ENCODE results near the gene ARL14EP. TPM values are rescaled to one million over a fixed set of nuclear protein-coding genes. Genes with fewer than 3 reads are reported as not detected.
A peak's percentile ranks its signal among the peaks of the same experiment; 100 is the strongest.

ARL14EP gene
- total RNA-seq, 4 donors from 2014 or later = 8.3 to 19.1 (median 13.3) TPM

DNA sequence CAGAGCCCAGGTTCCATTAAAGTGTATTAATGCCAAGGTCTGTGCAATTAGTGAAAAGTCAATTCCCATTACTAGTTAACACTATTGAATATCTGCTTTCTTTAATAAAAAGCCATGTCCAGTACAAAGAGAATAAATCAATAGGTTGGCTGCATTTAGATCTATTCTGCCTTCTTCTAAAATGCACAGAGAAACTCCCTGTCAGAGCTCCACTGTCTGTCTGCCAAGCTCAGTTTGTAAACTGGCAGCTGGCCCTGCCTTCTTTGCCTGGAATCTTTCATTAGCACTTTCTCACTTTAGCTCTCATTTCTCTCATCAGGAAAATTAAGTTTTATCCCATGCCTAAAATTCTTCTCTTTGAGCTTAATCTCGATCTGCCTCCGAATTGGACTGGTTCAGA is 35.6 kb downstream of the ARL14EP start:
- Histone ChIP-seq H3K4me3 (no peak overlapping the region), H3K4me1 (peaks cover 0 to 32% (median 0%) of the 10 kb centered on the region in 3 donors), H3K36me3 (no peaks in the 10 kb centered on the region), H3K27ac (no peak overlapping the region), H3K9me3 (peaks cover 0 to 4% (median 0%) of the 10 kb centered on the region in 3 donors), H3K27me3 (no peaks in the 10 kb centered on the region)
- intact Hi-C loops (cut with DNase I) = no loop called here
- DNase-seq = no peak
- TF ChIP-seq, protein P1, sequence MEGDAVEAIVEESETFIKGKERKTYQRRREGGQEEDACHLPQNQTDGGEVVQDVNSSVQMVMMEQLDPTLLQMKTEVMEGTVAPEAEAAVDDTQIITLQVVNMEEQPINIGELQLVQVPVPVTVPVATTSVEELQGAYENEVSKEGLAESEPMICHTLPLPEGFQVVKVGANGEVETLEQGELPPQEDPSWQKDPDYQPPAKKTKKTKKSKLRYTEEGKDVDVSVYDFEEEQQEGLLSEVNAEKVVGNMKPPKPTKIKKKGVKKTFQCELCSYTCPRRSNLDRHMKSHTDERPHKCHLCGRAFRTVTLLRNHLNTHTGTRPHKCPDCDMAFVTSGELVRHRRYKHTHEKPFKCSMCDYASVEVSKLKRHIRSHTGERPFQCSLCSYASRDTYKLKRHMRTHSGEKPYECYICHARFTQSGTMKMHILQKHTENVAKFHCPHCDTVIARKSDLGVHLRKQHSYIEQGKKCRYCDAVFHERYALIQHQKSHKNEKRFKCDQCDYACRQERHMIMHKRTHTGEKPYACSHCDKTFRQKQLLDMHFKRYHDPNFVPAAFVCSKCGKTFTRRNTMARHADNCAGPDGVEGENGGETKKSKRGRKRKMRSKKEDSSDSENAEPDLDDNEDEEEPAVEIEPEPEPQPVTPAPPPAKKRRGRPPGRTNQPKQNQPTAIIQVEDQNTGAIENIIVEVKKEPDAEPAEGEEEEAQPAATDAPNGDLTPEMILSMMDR (IDR thresholded peaks at IDR 0.05) = no peak
- no peak for TF ChIP-seq POLR2A (IDR thresholded peaks at IDR 0.05)
- 48 to 52% methylated on average over 2 of the region's 2 CpGs for WGBS, 2 donors

DNA sequence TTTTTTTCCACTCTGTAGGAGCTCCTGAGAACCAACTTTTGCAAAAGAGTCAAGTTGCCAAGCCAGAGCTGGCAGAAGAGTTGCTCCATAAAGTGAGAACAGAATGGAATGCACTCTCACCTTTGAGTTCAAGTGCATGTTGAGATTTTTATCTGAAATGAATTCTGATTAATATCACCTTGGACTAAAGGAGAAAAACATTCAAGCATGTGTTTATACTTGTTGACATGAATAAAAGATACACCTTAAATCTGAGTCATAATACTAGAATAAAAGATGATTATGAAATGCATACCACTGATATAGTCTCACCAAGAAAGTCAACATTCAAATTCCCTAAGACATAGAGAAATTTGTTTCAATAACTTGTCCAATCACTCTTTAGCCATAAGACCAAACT is 37.8 kb downstream of the ARL14EP start:
- peaks cover 0 to 32% (median 0%) of the 10 kb centered on the region in 3 donors for H3K4me1 ChIP-seq
- H3K27me3 ChIP-seq = no peaks in the 10 kb centered on the region
- no peak for DNase-seq
- H3K27ac ChIP-seq = peak overlapping the region in 2 of 4 donors; percentile 13 to 56
- no peaks in the 10 kb centered on the region for H3K36me3 ChIP-seq
- no peaks in the 10 kb centered on the region for H3K9me3 ChIP-seq
- no peak for TF ChIP-seq POLR2A (IDR thresholded peaks at IDR 0.05)
- TF ChIP-seq, protein P1 (IDR thresholded peaks at IDR 0.05) = no peak
- intact Hi-C loops (cut with DNase I) = no loop called here
- no peak overlapping the region for H3K4me3 ChIP-seq

DNA sequence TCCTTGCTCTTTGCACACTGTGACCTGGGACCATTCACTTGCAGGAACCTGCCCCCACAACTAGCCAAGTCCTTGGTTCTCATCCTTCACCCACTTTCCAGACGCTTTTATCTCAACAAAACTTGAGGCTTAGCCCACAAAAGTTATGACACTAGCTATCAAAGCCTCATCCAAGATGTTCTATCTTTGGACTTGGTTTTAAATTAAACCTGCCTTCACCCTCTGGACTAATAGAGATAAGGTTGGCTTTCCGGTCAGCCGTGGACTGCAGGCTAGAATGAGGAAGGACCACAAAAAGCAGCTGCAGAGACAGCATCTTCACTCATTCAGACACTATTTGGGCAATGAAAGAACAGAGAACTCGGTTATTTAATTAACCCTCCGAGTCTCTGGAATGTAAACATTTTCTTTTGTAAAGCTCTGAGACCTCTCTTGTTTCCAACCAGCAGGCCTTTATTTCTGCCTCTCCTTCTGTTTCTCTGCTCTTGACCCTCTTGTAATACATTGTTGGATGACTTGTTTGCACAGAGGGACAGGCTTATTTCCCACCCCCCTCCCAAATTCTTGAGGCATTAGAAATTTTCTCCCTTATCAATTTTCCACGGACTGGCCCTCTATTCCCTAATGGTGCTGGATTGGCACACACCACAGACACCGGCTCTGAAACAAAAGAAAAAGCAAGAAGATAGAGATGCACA is 41.4 kb downstream of the ARL14EP start:
- no peak overlapping the region for H3K4me3 ChIP-seq
- TF ChIP-seq, protein P1 (IDR thresholded peaks at IDR 0.05) = no peak
- no peak for TF ChIP-seq POLR2A (IDR thresholded peaks at IDR 0.05)
- intact Hi-C loops (cut with DNase I) = no loop called here
- H3K4me1 ChIP-seq = peaks cover 0 to 18% (median 0%) of the 10 kb centered on the region in 3 donors
- no peaks in the 10 kb centered on the region for H3K9me3 ChIP-seq
- DNase-seq = no peak
- no peaks in the 10 kb centered on the region for H3K36me3 ChIP-seq
- H3K27me3 ChIP-seq = no peaks in the 10 kb centered on the region
- no peak overlapping the region for H3K27ac ChIP-seq
- 57 to 62% methylated on average over 6 to 7 of the region's 7 CpGs for whole genome bisulfite sequencing, 2 donors

DNA sequence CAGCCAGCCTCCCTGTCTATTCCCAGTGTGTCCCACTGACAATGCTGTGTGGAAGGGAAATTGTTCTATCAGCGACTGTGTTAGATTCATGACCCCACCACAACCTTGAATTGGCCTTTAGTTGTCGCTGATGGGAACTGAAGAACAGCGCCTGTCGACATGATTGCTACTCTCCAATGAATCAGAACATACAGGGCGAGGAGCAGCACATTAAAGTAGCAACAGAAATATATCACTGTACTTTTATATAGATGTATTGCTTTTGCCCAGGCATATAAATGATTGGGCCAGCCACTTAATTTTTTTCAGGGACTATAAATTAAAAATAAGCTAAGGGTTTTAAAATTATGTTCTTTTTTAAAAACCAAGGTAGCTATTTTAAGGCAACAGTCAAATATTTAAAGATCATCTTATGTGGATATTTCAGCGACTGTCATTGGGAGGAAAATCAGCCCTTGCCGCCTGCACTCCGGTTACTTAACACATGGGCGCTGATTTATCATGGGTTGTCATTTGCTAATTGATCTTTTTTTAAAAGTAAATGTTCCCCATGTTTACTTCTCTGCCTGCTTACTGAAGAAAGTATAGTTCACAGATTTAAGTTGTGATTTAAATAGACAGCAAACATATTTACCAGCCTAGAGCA is 42.1 kb downstream of the ARL14EP start:
- Histone ChIP-seq H3K27ac (no peak overlapping the region), H3K36me3 (no peaks in the 10 kb centered on the region), H3K4me1 (peaks cover 0 to 16% (median 0%) of the 10 kb centered on the region in 3 donors), H3K9me3 (no peaks in the 10 kb centered on the region), H3K4me3 (no peak overlapping the region), H3K27me3 (no peaks in the 10 kb centered on the region)
- intact Hi-C loops (cut with DNase I) = no loop called here
- TF ChIP-seq, protein P1 (IDR thresholded peaks at IDR 0.05) = no peak
- TF ChIP-seq POLR2A (IDR thresholded peaks at IDR 0.05) = no peak
- no peak for DNase-seq
- 85 to 90% methylated on average over 9 of the region's 9 CpGs for WGBS, 2 donors

DNA sequence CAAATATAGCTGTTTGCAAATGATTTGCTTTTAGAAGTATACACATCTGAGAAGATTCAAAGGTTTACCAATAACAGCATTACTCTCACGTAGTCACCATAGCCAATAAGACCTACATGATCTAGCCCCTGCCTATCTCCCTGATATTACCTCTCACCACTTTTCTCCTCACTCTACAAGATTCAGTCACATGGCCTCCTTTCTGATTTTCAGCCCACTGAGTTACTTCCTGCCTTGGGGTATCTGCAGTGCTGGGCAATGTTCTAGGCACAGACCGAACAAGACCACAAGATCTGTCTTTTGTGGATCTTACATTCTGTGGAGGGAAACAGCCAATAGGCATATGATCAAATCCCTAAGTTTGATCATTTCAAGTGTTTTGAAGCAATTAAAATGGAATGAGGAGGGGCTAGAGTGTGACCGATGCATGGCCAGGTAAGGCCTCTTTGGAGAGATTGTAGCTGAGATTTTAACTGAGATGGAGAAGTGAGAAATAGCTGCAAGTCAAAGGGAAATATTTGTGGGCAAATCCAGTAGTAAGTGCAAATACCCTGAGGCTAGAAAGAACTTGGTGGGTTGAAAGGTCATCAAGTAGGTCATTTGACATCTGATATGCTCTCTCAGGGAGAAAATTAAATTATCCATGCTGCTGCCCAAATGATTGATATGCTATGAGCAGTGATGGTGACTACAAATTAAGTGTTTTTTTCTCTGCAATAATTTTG is 43.1 kb downstream of the ARL14EP start:
- Histone ChIP-seq H3K4me1 (peaks cover 0 to 8% (median 0%) of the 10 kb centered on the region in 3 donors), H3K27me3 (no peaks in the 10 kb centered on the region), H3K4me3 (no peak overlapping the region), H3K36me3 (no peaks in the 10 kb centered on the region), H3K27ac (no peak overlapping the region), H3K9me3 (no peaks in the 10 kb centered on the region)
- WGBS, 2 donors = 97 to 98% methylated on average over 3 of the region's 3 CpGs
- DNase-seq = no peak
- intact Hi-C loops (cut with DNase I) = no loop called here
- no peak for TF ChIP-seq POLR2A (IDR thresholded peaks at IDR 0.05)
- TF ChIP-seq, protein P1 (IDR thresholded peaks at IDR 0.05) = no peak

Measured in esophagus squamous epithelium (tissue), 5 donors.